SK-N-SH treated with all-trans-retinoic acid at 6 μM for 48 hours (cell line): Measurements from ENCODE around the gene REEP1.
"Not testable (repeated sequence)": the region's sequence is repeated elsewhere in the genome, so short reads cannot be mapped to it uniquely, and the experiment has no call there.

Experiments used
- ATAC-seq: fragments of 200-7000 bp; cut with Tn5 transposase; 3 replicates; pipeline ENCODE4 v1.9.1; 2020; ENCODE audit warnings: mild to moderate bottlenecking, moderate library complexity
- ARNTL ChIP-seq: fragments of 450-650 bp; formaldehyde crosslinking; IDR thresholded peaks from 2 replicates; pipeline ENCODE4 v1.5.0; 2020; ENCODE audit warnings: low read depth, mild to moderate bottlenecking, moderate library complexity, borderline replicate concordance
- BACH2 ChIP-seq: fragments of 250-450 bp; sonication (Bioruptor Pico); IDR thresholded peaks from 2 replicates; pipeline ENCODE4 v1.9.0; 2021; ENCODE audit warnings: mild to moderate bottlenecking, borderline replicate concordance
- CREB5 ChIP-seq: fragments of 250-450 bp; sonication (Bioruptor Pico); IDR thresholded peaks from 2 replicates; pipeline ENCODE4 v1.5.1; 2020; ENCODE audit warnings: low read depth, mild to moderate bottlenecking, moderate library complexity
- CSDC2 ChIP-seq: fragments of 250-450 bp; sonication (Bioruptor Pico); IDR thresholded peaks from 2 replicates; pipeline ENCODE4 v1.5.0; 2020; ENCODE audit warnings: mild to moderate bottlenecking, moderate library complexity
- CSRNP3 ChIP-seq: fragments of 250-450 bp; sonication (Bioruptor Pico); IDR thresholded peaks from 2 replicates; pipeline ENCODE4 v1.5.1; 2021; ENCODE audit warnings: mild to moderate bottlenecking, moderate library complexity
- ESRRG ChIP-seq: fragments of 250-450 bp; sonication (Bioruptor Pico); IDR thresholded peaks from 2 replicates; pipeline ENCODE4 v1.6.1; 2021; ENCODE audit warnings: mild to moderate bottlenecking
- GLIS3 ChIP-seq: fragments of 250-450 bp; sonication (Bioruptor Pico); IDR thresholded peaks from 2 replicates; pipeline ENCODE4 v1.5.0; 2020; ENCODE audit warnings: mild to moderate bottlenecking, moderate library complexity
- ISL1 ChIP-seq: fragments of 250-450 bp; sonication (Bioruptor Pico); IDR thresholded peaks from 2 replicates; pipeline ENCODE4 v2.1.2; 2022; ENCODE audit warnings: mild to moderate bottlenecking, moderate library complexity
- PATZ1 ChIP-seq: fragments of 250-450 bp; sonication (Bioruptor Pico); IDR thresholded peaks from 2 replicates; pipeline ENCODE4 v1.8.0; 2020; ENCODE audit warnings: mild to moderate bottlenecking, moderate library complexity, borderline replicate concordance
- POU6F1 ChIP-seq: fragments of 250-450 bp; sonication (Bioruptor Pico); IDR thresholded peaks from 2 replicates; pipeline ENCODE4 v1.8.0; 2021; ENCODE audit warnings: low read depth, mild to moderate bottlenecking, moderate library complexity, borderline replicate concordance
- PPARA ChIP-seq: fragments of 250-450 bp; sonication (Bioruptor Pico); IDR thresholded peaks from 2 replicates; pipeline ENCODE4 v1.5.0; 2020; ENCODE audit warnings: mild to moderate bottlenecking, borderline replicate concordance
- RARB ChIP-seq: fragments of 250-450 bp; sonication (Bioruptor Pico); IDR thresholded peaks from 2 replicates; pipeline ENCODE4 v1.8.0; 2021; ENCODE audit warnings: mild to moderate bottlenecking, moderate library complexity
- SNAI2 ChIP-seq: fragments of 250-450 bp; sonication (Bioruptor Pico); IDR thresholded peaks from 2 replicates; pipeline ENCODE4 v1.5.0; 2020; ENCODE audit warnings: mild to moderate bottlenecking, moderate library complexity
- TCF4 ChIP-seq: fragments of 250-450 bp; sonication (Bioruptor Pico); IDR thresholded peaks from 2 replicates; pipeline ENCODE4 v1.8.0; 2021; ENCODE audit warnings: mild to moderate bottlenecking, moderate library complexity, borderline replicate concordance
- TOX ChIP-seq: fragments of 250-450 bp; sonication (Bioruptor Pico); IDR thresholded peaks from 2 replicates; pipeline ENCODE4 v1.8.0; 2021; ENCODE audit warnings: mild to moderate bottlenecking, moderate library complexity, borderline replicate concordance
- ZC3H10 ChIP-seq: fragments of 250-450 bp; sonication (Bioruptor Pico); IDR thresholded peaks from 2 replicates; pipeline ENCODE4 v1.5.1; 2021; ENCODE audit warnings: mild to moderate bottlenecking, moderate library complexity
- ZFP3 ChIP-seq: fragments of 250-450 bp; sonication (Bioruptor Pico); IDR thresholded peaks from 2 replicates; pipeline ENCODE4 v1.5.0; 2020; ENCODE audit warnings: mild to moderate bottlenecking, moderate library complexity
- ZFP30 ChIP-seq: fragments of 450-650 bp; formaldehyde crosslinking; IDR thresholded peaks from 2 replicates; pipeline ENCODE4 v1.5.0; 2022; ENCODE audit warnings: mild to moderate bottlenecking, moderate library complexity
- ZNF565 ChIP-seq: fragments of 450-650 bp; formaldehyde crosslinking; conservative IDR thresholded peaks from 2 replicates; pipeline ENCODE4 v1.5.0; 2020; ENCODE audit warnings: low read depth, mild to moderate bottlenecking, moderate library complexity
- ZNF8 ChIP-seq: fragments of 450-650 bp; formaldehyde crosslinking; IDR thresholded peaks from 2 replicates; pipeline ENCODE4 v1.5.0; 2020; ENCODE audit warnings: mild to moderate bottlenecking, moderate library complexity

The REEP1 gene

GRCh38 chr2:86352137-86352726 lies 14.8 kb upstream of the REEP1 start:
- TF ChIP-seq TOX (no peak), GLIS3 (no peak), BACH2 (no peak), ZFP30 (CRISPR knock-in tag) (no peak), PATZ1 (no peak), CSRNP3 (CRISPR knock-in tag) (no peak), ZFP3 (CRISPR knock-in tag) (no peak), PPARA (CRISPR knock-in tag) (no peak), ZC3H10 (CRISPR knock-in tag) (no peak), ARNTL (CRISPR knock-in tag) (no peak), RARB (CRISPR knock-in tag) (no peak), TCF4 (CRISPR knock-in tag) (no peak), ISL1 (no peak), POU6F1 (CRISPR knock-in tag) (no peak), ZNF8 (CRISPR knock-in tag) (no peak)
- ATAC-seq, result no peak

GRCh38 chr2:86350751-86351150 lies 13.3 kb upstream of the REEP1 start:
- no peak for TF ChIP-seq ZFP3 (CRISPR knock-in tag)
- no peak for TF ChIP-seq BACH2
- no peak for TF ChIP-seq POU6F1 (CRISPR knock-in tag)
- no peak for ATAC-seq

- ATAC-seq, result no peak
- TF ChIP-seq GLIS3 (no peak), ESRRG (CRISPR knock-in tag) (no peak), SNAI2 (CRISPR knock-in tag) (no peak), ISL1 (no peak), ZNF8 (CRISPR knock-in tag) (no peak), BACH2 (no peak), RARB (CRISPR knock-in tag) (no peak)
Observed at GRCh38 chr2:86347401-86347800, 10.0 kb upstream of the REEP1 start.

- not testable (repeated sequence) for ATAC-seq
Observed at GRCh38 chr2:86345783-86346370, 8.5 kb upstream of the REEP1 start.

- ATAC-seq, result no peak
- no peak for TF ChIP-seq BACH2
- no peak for TF ChIP-seq ISL1
- TF ChIP-seq TOX, result no peak
- no peak for TF ChIP-seq SNAI2 (CRISPR knock-in tag)
- no peak for TF ChIP-seq ARNTL (CRISPR knock-in tag)
- TF ChIP-seq PATZ1, result no peak
- TF ChIP-seq CREB5 (CRISPR knock-in tag), result no peak
- no peak for TF ChIP-seq CSRNP3 (CRISPR knock-in tag)
- TF ChIP-seq CSDC2 (CRISPR knock-in tag), result no peak
- no peak for TF ChIP-seq ZFP3 (CRISPR knock-in tag)
- no peak for TF ChIP-seq ZNF565 (CRISPR knock-in tag)
- TF ChIP-seq ESRRG (CRISPR knock-in tag), result no peak
Observed at GRCh38 chr2:86344404-86344803, 7.0 kb upstream of the REEP1 start.
